GM18868 (cell line): ENCODE results near the gene TMEM174.

Experiments
- ATAC-seq: cut with Tn5 transposase; IDR thresholded peaks from one replicate; pipeline ENCODE4 v1.9.1; 2021; ENCODE audit warnings: mild to moderate bottlenecking, moderate library complexity; ENCODE audit not compliant: unreplicated experiment

Gene TMEM174

DNA sequence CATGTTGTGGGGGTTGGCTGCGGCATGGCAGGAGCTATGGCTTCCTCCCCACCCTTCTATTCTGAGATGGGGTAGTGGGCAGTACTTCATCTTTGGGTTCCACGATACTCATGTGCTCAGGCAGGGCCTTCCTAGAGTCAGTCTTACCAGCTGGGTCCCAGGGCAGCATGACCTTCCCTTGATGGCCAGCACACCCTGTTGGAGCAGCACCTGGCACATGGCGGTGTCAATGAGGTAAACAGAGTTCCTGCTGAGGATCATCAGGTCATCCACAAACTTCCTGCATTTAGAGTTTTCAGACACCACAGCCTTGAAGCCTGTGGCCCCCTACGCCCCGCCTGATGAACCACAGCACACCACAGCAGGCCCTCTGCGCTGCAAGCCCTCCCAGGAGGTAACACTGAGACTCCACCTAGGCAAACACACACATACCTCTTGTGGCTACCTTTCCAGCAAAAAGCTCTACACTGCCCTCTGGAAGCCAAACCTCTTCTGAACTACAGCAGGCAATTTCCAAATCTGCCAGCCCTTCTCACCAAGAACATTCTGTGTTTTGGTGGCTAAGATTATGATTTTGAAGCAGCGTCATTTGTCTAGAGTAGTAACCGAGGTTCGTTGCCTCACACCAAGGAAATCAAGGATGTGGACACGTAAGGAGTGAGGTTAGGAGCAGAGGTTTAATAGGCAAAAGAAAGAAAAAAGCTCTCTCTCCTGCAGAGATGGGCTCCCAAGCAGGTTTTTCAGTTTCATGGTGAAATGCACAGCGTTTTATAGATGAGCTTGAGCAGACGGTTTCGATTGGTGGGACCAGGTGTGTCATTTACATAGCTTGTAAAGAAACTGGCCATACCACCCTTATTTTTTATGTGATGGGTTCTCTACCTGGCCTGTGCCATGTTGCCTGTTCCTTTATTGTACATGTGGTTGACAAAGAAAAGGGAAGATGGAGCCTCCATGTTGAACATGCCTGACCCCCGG is 20.3 kb upstream of the TMEM174 start:
- ATAC-seq, result no peak

- ATAC-seq, result no peak
Observed at GRCh38 chr5:73153513-73153912, 19.5 kb upstream of the TMEM174 start.

- no peak for ATAC-seq
Observed at GRCh38 chr5:73154208-73155006, 18.6 kb upstream of the TMEM174 start.

DNA sequence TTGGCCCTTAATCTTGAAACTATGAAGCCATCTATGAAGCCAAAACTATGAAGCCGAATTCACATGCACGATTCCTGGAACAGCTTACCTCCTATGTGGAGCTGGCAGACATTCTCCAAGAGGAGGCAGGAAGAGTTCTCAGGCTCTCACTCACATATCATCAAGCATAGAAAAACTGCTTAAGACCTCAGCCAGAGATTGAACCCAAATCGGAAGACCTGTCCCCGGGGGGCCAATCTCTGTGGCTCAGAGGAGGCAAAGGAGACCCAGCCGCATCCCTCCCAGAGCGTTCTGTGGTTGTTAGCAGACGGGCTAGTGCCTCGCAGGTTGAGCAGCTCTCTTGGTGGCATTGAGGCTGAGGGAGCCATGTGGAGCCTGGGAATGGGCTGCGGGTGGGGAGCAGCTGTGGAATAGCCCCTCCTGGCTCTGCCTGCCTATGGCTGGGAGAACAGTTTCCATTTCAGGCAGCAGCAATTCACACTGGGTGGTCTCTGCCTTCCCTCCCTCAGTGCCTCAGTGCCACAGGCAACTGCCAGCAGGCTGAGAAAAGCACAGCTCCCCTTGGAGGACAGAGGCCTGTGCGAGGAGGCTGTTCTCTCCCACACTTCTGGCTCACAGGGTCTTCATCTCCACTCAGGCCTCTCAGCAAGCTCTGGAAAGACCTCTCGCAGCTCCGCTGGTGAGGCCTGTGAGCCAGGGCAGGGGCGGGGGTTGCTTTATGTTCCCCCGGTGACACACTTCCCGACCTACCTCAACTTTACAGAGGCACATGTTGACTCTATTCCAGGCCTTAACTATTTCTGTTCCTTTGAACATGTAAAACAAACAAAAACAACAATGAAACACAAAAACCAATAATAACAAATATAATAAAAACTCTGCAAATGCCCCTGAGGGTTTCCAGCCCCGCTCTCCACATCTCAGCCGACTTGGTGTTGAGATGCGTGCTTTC is 17.4 kb upstream of the TMEM174 start:
- no peak for ATAC-seq

GRCh38 chr5:73157414-73158303 is 15.3 kb upstream of the TMEM174 start:
- ATAC-seq, result no peak

DNA sequence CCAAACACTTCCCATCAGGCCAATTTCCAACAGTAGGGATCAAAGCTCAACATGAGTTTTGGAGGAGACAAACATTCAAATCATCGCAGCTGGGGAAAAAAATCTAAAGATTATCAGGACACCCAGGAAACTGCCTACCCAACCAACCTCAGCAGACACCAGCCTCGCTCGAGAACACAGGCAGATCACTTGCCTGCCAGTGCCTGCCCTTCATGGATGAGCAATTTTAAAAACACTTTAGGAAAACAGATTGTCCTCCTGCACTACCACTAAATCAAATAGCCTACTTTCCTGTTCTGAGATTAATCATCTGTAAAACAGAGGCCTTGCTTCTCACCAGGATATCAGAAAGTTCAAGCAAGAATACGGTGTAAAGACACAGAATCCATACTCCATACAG is 14.7 kb upstream of the TMEM174 start:
- ATAC-seq, result no peak

GRCh38 chr5:73160239-73160671 is 12.7 kb upstream of the TMEM174 start:
- ATAC-seq, result peak; percentile 63

- ATAC-seq, result no peak
Observed at GRCh38 chr5:73170522-73170921, 2.5 kb upstream of the TMEM174 start.

DNA sequence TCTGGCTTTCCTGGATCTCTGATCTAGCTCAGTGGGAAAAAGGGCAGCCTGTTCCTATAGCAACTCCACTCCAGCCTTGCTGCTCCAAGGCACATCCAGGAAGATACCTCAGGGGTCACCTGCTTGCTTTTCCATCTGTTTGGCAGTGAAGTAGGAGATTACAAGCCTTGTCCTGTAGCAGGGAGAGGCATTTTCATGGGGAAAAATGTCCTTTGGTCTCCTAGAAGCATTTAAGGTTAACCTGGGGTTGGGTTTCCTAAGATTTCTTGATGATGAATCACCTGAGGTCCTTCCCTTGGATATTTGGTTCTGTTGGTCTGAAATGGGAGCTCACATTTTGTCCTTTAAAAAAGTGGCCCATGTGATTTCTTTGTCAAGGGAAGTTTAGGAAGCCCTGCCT is 1.5 kb upstream of the TMEM174 start:
- ATAC-seq, result no peak

DNA sequence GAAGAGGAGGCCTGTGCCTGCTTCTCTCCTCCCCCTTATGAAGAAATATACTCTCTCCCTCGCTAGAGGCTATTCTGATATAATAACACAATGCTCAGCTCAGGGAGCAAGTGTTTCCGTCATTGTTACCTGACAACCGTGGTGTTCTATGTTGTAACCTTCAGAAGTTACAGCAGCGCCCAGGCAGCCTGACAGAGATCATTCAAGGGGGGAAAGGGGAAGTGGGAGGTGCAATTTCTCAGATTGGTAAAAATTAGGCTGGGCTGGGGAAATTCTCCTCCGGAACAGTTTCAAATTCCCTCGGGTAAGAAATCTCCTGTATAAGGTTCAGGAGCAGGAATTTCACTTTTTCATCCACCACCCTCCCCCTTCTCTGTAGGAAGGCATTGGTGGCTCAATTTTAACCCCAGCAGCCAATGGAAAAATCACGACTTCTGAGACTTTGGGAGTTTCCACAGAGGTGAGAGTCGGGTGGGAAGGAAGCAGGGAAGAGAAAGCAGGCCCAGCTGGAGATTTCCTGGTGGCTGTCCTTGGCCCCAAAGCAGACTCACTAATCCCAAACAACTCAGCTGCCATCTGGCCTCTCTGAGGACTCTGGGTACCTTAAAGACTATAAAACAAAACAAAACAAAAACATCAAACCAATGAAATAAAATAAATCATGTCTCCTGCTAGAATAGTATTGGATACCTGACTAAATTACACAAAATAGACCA is 1.3 kb downstream of the TMEM174 start:
- no peak for ATAC-seq

DNA sequence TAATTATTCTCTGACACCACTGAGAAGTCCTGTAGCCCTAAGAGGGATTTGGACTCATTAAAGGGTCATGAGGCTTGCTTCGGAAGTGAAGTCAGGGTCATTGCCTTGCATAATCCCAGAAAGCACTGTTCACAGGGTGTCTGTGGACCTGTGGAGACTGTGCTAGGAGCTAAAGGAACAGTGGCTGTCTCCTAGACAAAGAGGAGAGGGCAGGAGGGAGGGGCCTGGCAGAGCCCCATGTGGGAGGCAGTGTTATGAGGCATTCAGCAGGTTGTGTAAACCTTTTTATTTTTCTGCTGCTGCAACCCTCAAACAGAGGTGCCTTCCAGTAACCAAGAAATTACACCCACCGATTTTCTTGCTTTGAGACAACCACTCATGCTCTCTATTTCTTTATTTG is 3.3 kb downstream of the TMEM174 start:
- ATAC-seq, result no peak

DNA sequence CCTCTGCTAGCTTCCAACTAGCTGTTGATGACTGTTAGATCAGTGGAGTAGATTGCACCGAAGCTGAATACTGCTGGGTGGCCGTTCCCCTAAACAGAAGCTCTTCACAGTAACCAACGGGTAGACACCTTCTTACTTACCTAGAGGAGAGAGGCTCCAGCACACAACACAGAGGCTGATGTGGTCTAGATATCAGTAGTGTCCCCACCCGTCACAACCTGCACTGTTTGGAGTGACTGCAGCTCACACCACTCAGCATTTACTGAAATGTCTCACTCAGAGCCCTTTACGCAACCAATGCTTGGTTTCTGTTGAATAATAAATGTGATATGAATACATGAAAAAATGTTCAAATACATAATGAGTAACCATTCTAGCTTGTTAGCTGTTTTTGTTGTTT is 5.3 kb downstream of the TMEM174 start:
- ATAC-seq, result no peak

- no peak for ATAC-seq
Observed at GRCh38 chr5:73179730-73180129, 6.7 kb downstream of the TMEM174 start.

GRCh38 chr5:73180566-73180965 is 7.6 kb downstream of the TMEM174 start:
- ATAC-seq, result no peak

DNA sequence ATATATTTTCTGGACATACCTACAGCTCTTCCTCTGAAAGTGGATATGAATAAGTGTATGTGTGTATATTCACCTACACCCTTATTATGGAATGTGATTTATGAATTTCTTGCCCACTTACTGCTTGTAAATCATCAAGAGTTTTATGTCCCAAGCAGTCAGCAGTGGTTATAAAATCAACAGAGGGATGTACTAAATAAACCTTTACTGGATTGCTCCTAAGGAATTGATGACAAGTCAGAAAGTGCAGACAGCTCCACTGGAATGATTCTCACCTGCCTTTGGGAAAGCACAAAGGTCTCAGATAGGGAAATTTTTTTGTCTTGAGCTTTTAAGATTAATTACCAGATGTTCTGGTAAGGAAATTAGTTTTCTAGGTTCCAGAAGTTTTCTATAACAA is 9.3 kb downstream of the TMEM174 start:
- ATAC-seq, result no peak

GRCh38 chr5:73183000-73183399 is 10.0 kb downstream of the TMEM174 start:
- no peak for ATAC-seq

DNA sequence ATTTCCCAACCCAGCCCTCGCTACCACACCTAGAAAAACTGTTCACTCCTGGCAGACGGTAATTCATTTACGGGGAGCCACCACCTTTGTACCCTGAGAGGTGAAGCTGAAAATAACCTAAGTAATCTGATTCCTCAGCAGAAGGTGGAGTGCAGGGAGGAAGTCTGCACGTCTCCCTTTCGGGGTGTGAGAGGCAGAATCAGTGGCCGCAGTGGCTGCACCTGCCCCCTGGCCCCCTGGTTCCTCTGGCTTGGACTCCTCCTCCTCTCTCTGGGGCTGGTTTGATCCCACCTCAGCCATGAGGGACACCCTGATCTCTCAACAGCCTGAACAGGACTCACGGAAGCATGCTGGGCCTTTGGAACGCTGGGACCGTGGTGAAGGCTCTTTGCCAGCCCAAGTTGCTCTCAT is 10.5 kb downstream of the TMEM174 start:
- ATAC-seq, result no peak

DNA sequence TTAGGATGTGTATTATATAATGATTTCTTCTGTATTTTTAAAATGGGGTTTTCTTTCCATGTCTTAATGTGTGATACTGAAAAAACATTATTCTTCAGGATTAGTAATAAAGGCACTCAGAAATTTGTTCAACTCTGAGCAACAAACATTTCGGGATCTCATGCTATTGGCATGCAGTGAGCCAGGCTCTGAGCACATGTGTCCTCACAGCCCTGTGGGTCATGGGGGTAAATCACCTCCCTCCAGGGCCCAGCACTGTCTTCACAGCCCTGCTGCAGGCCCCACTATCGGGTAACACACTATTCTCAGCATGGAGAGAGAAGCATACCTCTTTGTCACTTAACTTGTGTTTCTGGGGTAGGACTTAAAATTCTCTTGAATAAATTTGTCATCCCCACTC is 14.0 kb downstream of the TMEM174 start:
- no peak for ATAC-seq
